Esophagus muscularis mucosa (tissue), 4 donors: ENCODE data around the gene VSIG4. TPM values are rescaled to one million over a fixed set of nuclear protein-coding genes. Genes with fewer than 3 reads are reported as not detected.

ENCODE experiments used
- DNase-seq: peaks from one replicate; pipeline ENCODE4 v3.0.0-alpha.2; 2017; ENCODE audit errors: extremely low spot score
- H3K27ac ChIP-seq, 4 donors: fragments of 200-600 bp; sonication (generic); replicated peaks in 1 of 4; 1 replicate in 3 of 4; 2 replicates in 1 of 4; pipeline ENCODE4 v1.5.1; 2016 to 2019; ENCODE audit warnings: mild to moderate bottlenecking in 1 of 4
- H3K27me3 ChIP-seq, 4 donors: fragments of 200-600 bp; sonication (generic); one replicate each; pipeline versions ENCODE4 v1.5.1 to v1.6.0; 2016 to 2019
- H3K36me3 ChIP-seq, 4 donors: fragments of 200-600 bp; sonication (generic); one replicate each; pipeline ENCODE4 v1.5.1; 2016 to 2019
- H3K4me1 ChIP-seq, 4 donors: fragments of 200-600 bp; sonication (generic); one replicate each; pipeline ENCODE4 v1.5.1; 2016 to 2019
- H3K4me3 ChIP-seq, 4 donors: fragments of 200-600 bp; sonication (generic); 1 replicate in 2 of 4; 2 replicates in 2 of 4; pipeline ENCODE4 v1.5.1; 2016 to 2019; ENCODE audit warnings: mild to moderate bottlenecking in 4 of 4, moderate library complexity in 1 of 4
- H3K9me3 ChIP-seq, 4 donors: fragments of 200-600 bp; sonication (generic); 1 replicate in 3 of 4; 2 replicates in 1 of 4; pipeline ENCODE4 v1.5.1; 2016 to 2019
- EP300 ChIP-seq: sonication (generic); formaldehyde crosslinking; IDR thresholded peaks from one replicate; pipeline ENCODE4 v1.6.1; 2017; ENCODE audit warnings: antibody characterized with exemption
- POLR2A ChIP-seq: fragments of 450-650 bp; IDR thresholded peaks from one replicate; pipeline ENCODE4 v1.6.1; 2017; ENCODE audit warnings: antibody characterized with exemption, moderate library complexity, mild to moderate bottlenecking, low read depth
- POLR2AphosphoS5 ChIP-seq, 2 donors: sonication (generic); formaldehyde crosslinking; IDR thresholded peaks; one replicate each; pipeline ENCODE4 v1.6.1; 2017; ENCODE audit warnings: antibody characterized with exemption in 2 of 2
- WGBS: methylation state at CpG from one replicate; pipeline ENCODE4 v1.1.5; 2018; 5-methylcytosine and 5-hydroxymethylcytosine counted together
- intact Hi-C: fragments of 100-400 bp; cut with DNase I; formaldehyde crosslinking; loops from one replicate; pipeline ENCODE4 v1.15.1; 2023
- total RNA-seq, 4 donors: library from RNA; depleted of rRNA; stranded (reverse); fragments of >200 nt; gene quantifications; one replicate each; pipeline versions ENCODE4 v1.1.0 to v1.2.1, GENCODE V29; 2016
- TF ChIP-seq, protein P1 (sequence below), 3 experiments: fragments of 200-600 bp in 2 of 3; fragments of 450-650 bp in 1 of 3; sonication (generic) in 2 of 3; IDR thresholded peaks; one replicate each; pipeline ENCODE4 v1.5.1; 2017 to 2019; ENCODE audit warnings: antibody characterized with exemption in 3 of 3, mild to moderate bottlenecking in 2 of 3, moderate library complexity in 1 of 3

VSIG4 gene
- total RNA-seq, 4 donors from 2014 or later = 64.0 to 164 (median 114) TPM

- no peaks in the 10 kb centered on the region for H3K9me3 ChIP-seq
- intact Hi-C loops = no loop called here
- H3K27me3 ChIP-seq = peaks cover 0 to 2% (median 0%) of the 10 kb centered on the region in 4 donors
- H3K36me3 ChIP-seq = no peaks in the 10 kb centered on the region
- TF ChIP-seq, protein P1, sequence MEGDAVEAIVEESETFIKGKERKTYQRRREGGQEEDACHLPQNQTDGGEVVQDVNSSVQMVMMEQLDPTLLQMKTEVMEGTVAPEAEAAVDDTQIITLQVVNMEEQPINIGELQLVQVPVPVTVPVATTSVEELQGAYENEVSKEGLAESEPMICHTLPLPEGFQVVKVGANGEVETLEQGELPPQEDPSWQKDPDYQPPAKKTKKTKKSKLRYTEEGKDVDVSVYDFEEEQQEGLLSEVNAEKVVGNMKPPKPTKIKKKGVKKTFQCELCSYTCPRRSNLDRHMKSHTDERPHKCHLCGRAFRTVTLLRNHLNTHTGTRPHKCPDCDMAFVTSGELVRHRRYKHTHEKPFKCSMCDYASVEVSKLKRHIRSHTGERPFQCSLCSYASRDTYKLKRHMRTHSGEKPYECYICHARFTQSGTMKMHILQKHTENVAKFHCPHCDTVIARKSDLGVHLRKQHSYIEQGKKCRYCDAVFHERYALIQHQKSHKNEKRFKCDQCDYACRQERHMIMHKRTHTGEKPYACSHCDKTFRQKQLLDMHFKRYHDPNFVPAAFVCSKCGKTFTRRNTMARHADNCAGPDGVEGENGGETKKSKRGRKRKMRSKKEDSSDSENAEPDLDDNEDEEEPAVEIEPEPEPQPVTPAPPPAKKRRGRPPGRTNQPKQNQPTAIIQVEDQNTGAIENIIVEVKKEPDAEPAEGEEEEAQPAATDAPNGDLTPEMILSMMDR (IDR thresholded peaks at IDR 0.05) = no peak
- no peak for TF ChIP-seq EP300
- TF ChIP-seq POLR2A = no peak
- no peak for TF ChIP-seq POLR2AphosphoS5 (IDR thresholded peaks at IDR 0.05)
- H3K4me1 ChIP-seq = no peaks in the 10 kb centered on the region
- H3K27ac ChIP-seq = no peak overlapping the region
- no peak for DNase-seq
- H3K4me3 ChIP-seq = no peak overlapping the region
Observed at GRCh38 chrX:66007851-66008250, 32.0 kb downstream of the VSIG4 start.

GRCh38 chrX:66005830-66006449, 33.9 kb downstream of the VSIG4 start:
- intact Hi-C loops = no loop called here
- no peak overlapping the region for H3K4me3 ChIP-seq
- TF ChIP-seq POLR2AphosphoS5 (IDR thresholded peaks at IDR 0.05) (no peak), EP300 (no peak), POLR2A (no peak)
- TF ChIP-seq, protein P1 (IDR thresholded peaks at IDR 0.05) = no peak
- H3K4me1 ChIP-seq = no peaks in the 10 kb centered on the region
- DNase-seq = no peak
- WGBS = 65% methylated on average over 4 of the region's 4 CpGs
- H3K27me3 ChIP-seq = peaks cover 0 to 2% (median 0%) of the 10 kb centered on the region in 4 donors
- H3K36me3 ChIP-seq = no peaks in the 10 kb centered on the region
- no peak overlapping the region for H3K27ac ChIP-seq
- no peaks in the 10 kb centered on the region for H3K9me3 ChIP-seq

- TF ChIP-seq POLR2A (no peak), EP300 (no peak), POLR2AphosphoS5 (IDR thresholded peaks at IDR 0.05) (no peak)
- TF ChIP-seq, protein P1 (IDR thresholded peaks at IDR 0.05) = no peak
- Histone ChIP-seq H3K4me1 (no peaks in the 10 kb centered on the region), H3K9me3 (no peaks in the 10 kb centered on the region), H3K27me3 (peaks cover 0 to 2% (median 0%) of the 10 kb centered on the region in 4 donors), H3K4me3 (no peak overlapping the region), H3K36me3 (no peaks in the 10 kb centered on the region), H3K27ac (no peak overlapping the region)
- intact Hi-C loops = no loop called here
- 75% methylated on average over 1 of the region's 1 CpG for WGBS
- no peak for DNase-seq
Observed at GRCh38 chrX:66004928-66005829, 34.7 kb downstream of the VSIG4 start.

DNA sequence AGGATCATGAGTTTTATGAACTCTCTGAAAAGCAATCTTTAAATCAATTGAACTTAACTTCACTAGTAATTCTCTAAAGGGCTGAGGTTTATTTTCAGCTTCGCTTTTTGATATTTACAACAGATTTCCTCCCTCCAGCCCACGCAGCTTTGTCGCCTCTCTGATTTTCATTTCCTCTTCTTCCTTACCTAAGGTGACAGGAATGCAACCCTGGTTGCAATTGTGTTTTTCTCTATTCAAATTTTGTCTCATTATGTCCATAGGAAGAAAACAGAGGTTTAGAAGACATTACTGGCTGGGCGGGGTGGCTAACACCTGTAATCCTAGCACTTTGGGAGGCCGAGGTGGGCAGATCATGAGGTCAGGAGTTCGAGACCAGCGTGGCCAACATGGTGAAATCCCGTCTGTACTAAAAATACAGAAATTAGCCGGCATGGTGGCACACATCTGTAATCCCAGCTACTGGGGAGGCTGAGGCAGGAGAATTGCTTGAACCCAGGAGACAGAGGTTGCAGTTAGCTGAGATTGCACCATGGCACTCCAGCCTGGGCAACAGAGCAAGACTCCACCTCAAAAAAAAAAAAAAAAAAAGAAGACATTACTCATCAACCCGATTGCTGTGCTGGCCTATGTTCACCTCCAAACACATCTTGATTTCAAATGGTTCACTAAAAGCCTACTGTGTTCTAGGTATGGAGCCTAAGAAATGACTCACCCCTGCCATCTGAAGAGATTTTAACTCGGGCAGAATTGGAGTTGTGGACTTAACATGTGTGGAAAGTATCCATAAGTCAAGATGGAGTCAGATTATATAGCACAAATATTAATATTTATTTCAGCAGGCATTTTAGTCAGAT, 36.8 kb downstream of the VSIG4 start:
- intact Hi-C loops = no loop called here
- 62% methylated on average over 11 of the region's 11 CpGs for WGBS
- H3K9me3 ChIP-seq = no peaks in the 10 kb centered on the region
- TF ChIP-seq, protein P1 (IDR thresholded peaks at IDR 0.05) = no peak
- TF ChIP-seq POLR2AphosphoS5 (IDR thresholded peaks at IDR 0.05) (no peak), EP300 (no peak), POLR2A (no peak)
- no peak overlapping the region for H3K27ac ChIP-seq
- no peak for DNase-seq
- no peaks in the 10 kb centered on the region for H3K36me3 ChIP-seq
- no peaks in the 10 kb centered on the region for H3K4me1 ChIP-seq
- no peak overlapping the region for H3K4me3 ChIP-seq
- no peaks in the 10 kb centered on the region for H3K27me3 ChIP-seq
